ENCODE data around the gene SACM1L.

- no peak for TF ChIP-seq CTCF (IDR thresholded peaks at IDR 0.05)
- TF ChIP-seq POLR2A (IDR thresholded peaks at IDR 0.05), result no peak
Measured at GRCh38 chr3:45704301-45704943, 15.2 kb downstream of the SACM1L start.
